Mucosa of descending colon (tissue), 3 donors: ENCODE data around the gene HMGXB3. TPM values are rescaled to one million over a fixed set of nuclear protein-coding genes. Genes with fewer than 3 reads are reported as not detected.

Experiments used
- ATAC-seq: fragments of 200-7000 bp; cut with Tn5 transposase; one replicate; pipeline ENCODE4 v1.9.1; 2020; ENCODE audit warnings: mild to moderate bottlenecking, moderate library complexity
- DNase-seq, 3 donors: peaks; one replicate each; pipeline ENCODE4 v3.0.0-alpha.2; 2020
- H3K36me3 ChIP-seq: fragments of 200-600 bp; one replicate; pipeline ENCODE4 v1.8.0; 2021; ENCODE audit warnings: low read depth, mild to moderate bottlenecking
- H3K4me1 ChIP-seq: fragments of 200-600 bp; one replicate; pipeline ENCODE4 v1.8.0; 2021; ENCODE audit warnings: low read depth, mild to moderate bottlenecking
- H3K4me3 ChIP-seq: fragments of 200-600 bp; one replicate; pipeline ENCODE4 v1.8.0; 2021; ENCODE audit warnings: mild to moderate bottlenecking
- H3K9me3 ChIP-seq: fragments of 200-600 bp; one replicate; pipeline ENCODE4 v1.8.0; 2021; ENCODE audit warnings: mild to moderate bottlenecking
- intact Hi-C, 2 donors: fragments of 100-400 bp; cut with DNase I in 1 of 2; cut with micrococcal nuclease in 1 of 2; formaldehyde crosslinking; loops; one replicate each; pipeline versions ENCODE4 v1.11.0 to v1.11.1; 2022; cut with DNase I, micrococcal nuclease
- total RNA-seq, 3 donors: library from RNA; stranded (reverse); fragmentation: NEBNext Ultra II Directional in 2 of 3; extraction: Animal tissue kit (Norgen Biotek cat#: 25700) in 2 of 3; gene quantifications; one replicate each; pipeline versions ENCODE4 v1.2.1 to v1.2.4, GENCODE V29; 2021 to 2023
- TF ChIP-seq, protein P1 (sequence below): fragments of 200-600 bp; IDR thresholded peaks from one replicate; pipeline ENCODE4 v1.8.0; 2022; ENCODE audit warnings: antibody characterized with exemption, mild to moderate bottlenecking
- donor health status: DM: no; HTN: no; CAD: no; lungs with moderate emphysema.
- donor health status: DM: no; HTN: no; CAD: no.
- donor health status: DM: no; HTN: yes; CAD: no.

HMGXB3 gene
- total RNA-seq, 3 donors from 2014 or later = 25.7 to 37.5 (median 31.2) TPM

DNA sequence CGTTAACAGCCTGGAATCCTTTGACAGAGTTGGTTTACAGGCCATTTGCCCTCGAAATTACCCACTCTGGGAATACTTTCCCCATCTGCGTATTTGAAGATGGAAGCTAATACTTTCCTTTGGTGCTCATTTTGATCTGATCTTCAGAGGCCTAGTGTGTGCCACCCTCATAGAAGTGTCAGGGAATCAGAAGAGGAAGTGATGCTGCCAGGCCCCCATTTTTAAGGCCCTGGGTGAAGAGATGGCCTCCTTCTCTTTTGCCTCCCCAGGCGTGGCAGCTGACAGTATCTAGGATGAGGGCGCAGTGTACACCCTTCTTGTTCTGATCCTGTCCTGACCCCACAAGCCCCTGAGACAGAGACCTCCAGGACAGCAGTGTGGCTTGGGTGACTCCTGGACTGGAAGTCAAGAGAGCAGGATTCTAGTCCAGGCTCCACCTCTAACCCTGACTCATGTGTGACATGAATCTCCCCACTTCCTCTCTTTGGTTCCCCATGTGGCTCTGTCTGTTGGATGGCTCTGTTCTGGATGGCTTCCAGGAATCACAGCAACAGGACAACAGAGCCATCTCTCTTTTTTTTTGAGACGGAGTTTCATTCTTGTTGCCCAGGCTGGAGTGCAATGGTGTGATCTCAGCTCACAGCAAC, 58.1 kb downstream of the HMGXB3 start:
- Histone ChIP-seq H3K36me3 (no peaks in the 10 kb centered on the region), H3K4me1 (no peaks in the 10 kb centered on the region), H3K4me3 (no peak overlapping the region), H3K9me3 (no peaks in the 10 kb centered on the region)
- ATAC-seq (peak; percentile 47), DNase-seq (peak in 1 of 3 donors; percentile 26)
- TF ChIP-seq, protein P1, sequence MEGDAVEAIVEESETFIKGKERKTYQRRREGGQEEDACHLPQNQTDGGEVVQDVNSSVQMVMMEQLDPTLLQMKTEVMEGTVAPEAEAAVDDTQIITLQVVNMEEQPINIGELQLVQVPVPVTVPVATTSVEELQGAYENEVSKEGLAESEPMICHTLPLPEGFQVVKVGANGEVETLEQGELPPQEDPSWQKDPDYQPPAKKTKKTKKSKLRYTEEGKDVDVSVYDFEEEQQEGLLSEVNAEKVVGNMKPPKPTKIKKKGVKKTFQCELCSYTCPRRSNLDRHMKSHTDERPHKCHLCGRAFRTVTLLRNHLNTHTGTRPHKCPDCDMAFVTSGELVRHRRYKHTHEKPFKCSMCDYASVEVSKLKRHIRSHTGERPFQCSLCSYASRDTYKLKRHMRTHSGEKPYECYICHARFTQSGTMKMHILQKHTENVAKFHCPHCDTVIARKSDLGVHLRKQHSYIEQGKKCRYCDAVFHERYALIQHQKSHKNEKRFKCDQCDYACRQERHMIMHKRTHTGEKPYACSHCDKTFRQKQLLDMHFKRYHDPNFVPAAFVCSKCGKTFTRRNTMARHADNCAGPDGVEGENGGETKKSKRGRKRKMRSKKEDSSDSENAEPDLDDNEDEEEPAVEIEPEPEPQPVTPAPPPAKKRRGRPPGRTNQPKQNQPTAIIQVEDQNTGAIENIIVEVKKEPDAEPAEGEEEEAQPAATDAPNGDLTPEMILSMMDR = no peak
- intact Hi-C loops = no loop called here

DNA sequence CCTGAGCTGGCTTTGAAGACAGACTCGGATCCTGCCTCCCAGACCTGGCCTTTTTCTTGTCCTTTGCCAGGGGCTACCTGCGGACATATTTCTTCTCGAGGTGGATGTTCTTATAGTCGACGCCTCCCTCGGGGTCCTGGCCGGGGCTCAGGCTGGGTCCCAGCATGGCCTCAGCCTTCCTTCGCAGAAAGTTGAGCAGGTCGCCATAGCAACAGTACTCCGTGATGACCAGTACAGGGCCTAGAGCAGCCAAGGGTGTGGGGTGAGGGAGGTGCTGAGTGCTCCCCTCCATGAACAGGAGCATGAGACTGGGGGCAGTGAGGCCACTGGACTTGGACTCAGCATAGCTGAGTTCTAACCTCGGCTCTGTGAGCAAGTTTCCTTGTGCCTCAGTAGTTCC, 59.1 kb downstream of the HMGXB3 start:
- Histone ChIP-seq H3K4me1 (no peaks in the 10 kb centered on the region), H3K9me3 (no peaks in the 10 kb centered on the region), H3K4me3 (no peak overlapping the region), H3K36me3 (no peaks in the 10 kb centered on the region)
- intact Hi-C loops = no loop called here
- DNase-seq (no peak), ATAC-seq (no peak)
- TF ChIP-seq, protein P1 = no peak

DNA sequence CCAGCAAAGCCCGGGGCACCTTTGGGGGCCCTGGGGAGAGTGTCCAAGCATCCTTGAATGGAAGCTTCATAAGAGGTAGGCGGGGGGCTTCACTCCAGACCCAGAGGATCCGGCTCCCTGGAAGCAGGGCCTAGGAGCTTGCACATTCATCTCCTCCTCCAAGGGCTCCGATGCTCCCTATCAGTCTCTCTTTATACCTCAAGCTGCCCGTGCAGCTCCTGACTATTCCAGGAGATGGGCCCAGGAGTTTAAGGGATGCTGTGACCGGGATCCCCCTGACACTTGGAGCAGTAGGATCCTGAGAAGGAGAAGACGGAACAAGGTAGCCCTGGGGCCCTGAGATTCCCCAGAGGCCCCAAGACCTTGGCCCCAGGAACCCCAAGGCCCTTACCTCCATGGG, 59.9 kb downstream of the HMGXB3 start:
- no peak for DNase-seq
- Histone ChIP-seq H3K4me3 (no peak overlapping the region), H3K4me1 (no peaks in the 10 kb centered on the region), H3K9me3 (no peaks in the 10 kb centered on the region), H3K36me3 (no peaks in the 10 kb centered on the region)
- ATAC-seq = no peak
- intact Hi-C loops = no loop called here
- TF ChIP-seq, protein P1 = no peak

DNA sequence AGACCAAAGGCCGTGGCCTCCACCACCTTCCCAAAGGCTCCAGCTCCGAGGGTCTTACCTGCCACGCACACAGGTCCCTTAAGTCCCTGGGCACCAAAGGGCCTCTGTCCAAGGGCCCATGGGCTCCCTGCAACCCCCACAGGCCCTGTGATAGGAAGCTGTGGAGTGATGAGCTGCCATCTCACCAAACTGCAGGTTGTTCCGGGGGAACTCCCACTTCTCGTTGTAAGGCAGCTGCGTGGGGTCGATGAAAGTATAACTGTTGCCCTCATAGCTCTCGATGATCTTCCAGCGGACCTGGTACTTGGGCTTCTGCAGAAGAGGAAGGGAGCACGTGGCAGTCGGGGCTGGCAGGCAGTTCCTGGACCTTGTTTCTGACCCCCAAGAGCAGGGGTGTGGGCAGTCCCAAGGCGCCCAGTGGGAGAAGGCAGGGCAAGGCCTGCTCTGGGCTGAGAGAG, 61.0 kb downstream of the HMGXB3 start:
- Histone ChIP-seq H3K9me3 (no peaks in the 10 kb centered on the region), H3K4me3 (no peak overlapping the region), H3K36me3 (no peaks in the 10 kb centered on the region), H3K4me1 (no peaks in the 10 kb centered on the region)
- no peak for DNase-seq
- intact Hi-C loops = no loop called here
- ATAC-seq = no peak
- TF ChIP-seq, protein P1 = no peak

DNA sequence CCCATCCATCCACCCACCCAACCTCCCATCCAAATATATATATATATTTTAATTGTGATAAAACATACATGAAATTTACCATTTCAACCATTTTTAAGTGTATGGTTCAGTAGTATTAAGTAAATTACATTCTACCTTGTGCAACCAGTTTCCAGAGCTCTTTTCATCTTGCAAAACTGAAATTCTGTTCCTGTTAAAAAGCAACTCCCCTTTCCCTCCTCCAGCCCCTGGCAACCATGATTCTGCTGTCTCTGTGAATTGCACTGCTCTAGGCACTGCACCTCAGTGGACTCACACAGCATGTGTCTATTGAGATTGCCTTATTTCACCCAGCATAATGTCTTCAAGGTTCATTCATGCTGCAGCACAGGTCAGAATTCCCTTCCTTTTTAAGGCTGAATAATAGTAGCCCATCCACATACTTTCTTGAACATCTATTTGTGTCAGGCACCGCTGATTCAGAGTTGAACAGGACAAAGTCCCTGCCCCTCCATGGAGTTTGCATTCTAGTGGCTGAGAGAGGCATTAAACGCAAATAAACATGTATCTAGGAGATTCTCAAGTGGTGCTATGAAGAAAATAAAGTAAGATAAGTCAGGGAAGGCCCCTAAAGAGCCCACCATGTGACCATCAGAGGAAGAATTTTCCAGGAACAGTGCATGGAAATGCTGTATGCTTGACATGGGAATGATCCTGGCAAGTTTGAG, 61.8 kb downstream of the HMGXB3 start:
- intact Hi-C loops = no loop called here
- no peak for ATAC-seq
- Histone ChIP-seq H3K36me3 (no peaks in the 10 kb centered on the region), H3K4me3 (no peak overlapping the region), H3K9me3 (no peaks in the 10 kb centered on the region), H3K4me1 (no peaks in the 10 kb centered on the region)
- DNase-seq = no peak
- TF ChIP-seq, protein P1 = no peak
